BJ (cell line): ENCODE results near the gene SELENOI. TPM values are rescaled to one million over a fixed set of nuclear protein-coding genes. Genes with fewer than 3 reads are reported as not detected.
A peak's percentile ranks its signal among the peaks of the same experiment; 100 is the strongest.

Experiments used
- CTCF ChIA-PET: fragments of 350-600 bp; formaldehyde crosslinking; extraction: SDS; loops from one replicate; lab custom pipeline; 2021; ENCODE audit warnings: antibody characterized with exemption, inconsistent platforms; lab: Yijun Ruan, JAX
- POLR2A ChIA-PET: fragments of 300-600 bp; sonication (Branson Sonifier 250); formaldehyde crosslinking; extraction: SDS; loops from one replicate; lab custom pipeline; 2021; ENCODE audit warnings: antibody characterized with exemption; lab: Charles Lee
- DNase-seq: peaks from one replicate; pipeline ENCODE4 v3.0.0-alpha.2; 2011; ENCODE audit warnings: low read depth
- H3K27me3 ChIP-seq: 2 replicates; pipeline ENCODE4 v1.6.0; 2011; ENCODE audit warnings: low read length; ENCODE audit not compliant: control insufficient read depth, insufficient read depth
- H3K36me3 ChIP-seq: 2 replicates; pipeline ENCODE4 v1.5.1; 2011; ENCODE audit warnings: low read length; ENCODE audit not compliant: control insufficient read depth, insufficient read depth
- H3K4me3 ChIP-seq: 2 replicates; pipeline ENCODE4 v1.5.1; 2011; ENCODE audit warnings: low read depth, mild to moderate bottlenecking, control low read depth, low read length
- polyA plus RNA-seq: library from polyadenylated mRNA; depleted of rRNA; stranded (reverse); fragments of >200 nt; gene quantifications from 2 replicates; pipeline ENCODE4 v1.2.3, GENCODE V29; 2011
- TF ChIP-seq, protein P1 (sequence below): IDR thresholded peaks from 2 replicates; pipeline ENCODE4 v1.5.1; 2011; ENCODE audit warnings: low read depth, mild to moderate bottlenecking, control low read depth, inconsistent platforms, low read length, moderate library complexity; ENCODE audit not compliant: insufficient read depth

The SELENOI gene
- polyA plus RNA-seq, 1 experiment: 9.5 TPM

- ChIA-PET POLR2A (no interaction called here), CTCF (no interaction called here)
- Histone ChIP-seq H3K36me3 (no peaks in the 10 kb centered on the region; the same call in 1 of the 2 replicates), H3K27me3 (no peaks in the 10 kb centered on the region), H3K4me3 (no peak overlapping the region)
- DNase-seq: no peak
- TF ChIP-seq, protein P1, sequence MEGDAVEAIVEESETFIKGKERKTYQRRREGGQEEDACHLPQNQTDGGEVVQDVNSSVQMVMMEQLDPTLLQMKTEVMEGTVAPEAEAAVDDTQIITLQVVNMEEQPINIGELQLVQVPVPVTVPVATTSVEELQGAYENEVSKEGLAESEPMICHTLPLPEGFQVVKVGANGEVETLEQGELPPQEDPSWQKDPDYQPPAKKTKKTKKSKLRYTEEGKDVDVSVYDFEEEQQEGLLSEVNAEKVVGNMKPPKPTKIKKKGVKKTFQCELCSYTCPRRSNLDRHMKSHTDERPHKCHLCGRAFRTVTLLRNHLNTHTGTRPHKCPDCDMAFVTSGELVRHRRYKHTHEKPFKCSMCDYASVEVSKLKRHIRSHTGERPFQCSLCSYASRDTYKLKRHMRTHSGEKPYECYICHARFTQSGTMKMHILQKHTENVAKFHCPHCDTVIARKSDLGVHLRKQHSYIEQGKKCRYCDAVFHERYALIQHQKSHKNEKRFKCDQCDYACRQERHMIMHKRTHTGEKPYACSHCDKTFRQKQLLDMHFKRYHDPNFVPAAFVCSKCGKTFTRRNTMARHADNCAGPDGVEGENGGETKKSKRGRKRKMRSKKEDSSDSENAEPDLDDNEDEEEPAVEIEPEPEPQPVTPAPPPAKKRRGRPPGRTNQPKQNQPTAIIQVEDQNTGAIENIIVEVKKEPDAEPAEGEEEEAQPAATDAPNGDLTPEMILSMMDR: no peak
Observed at GRCh38 chr2:26395394-26395793, 49.5 kb downstream of the SELENOI start.

DNA sequence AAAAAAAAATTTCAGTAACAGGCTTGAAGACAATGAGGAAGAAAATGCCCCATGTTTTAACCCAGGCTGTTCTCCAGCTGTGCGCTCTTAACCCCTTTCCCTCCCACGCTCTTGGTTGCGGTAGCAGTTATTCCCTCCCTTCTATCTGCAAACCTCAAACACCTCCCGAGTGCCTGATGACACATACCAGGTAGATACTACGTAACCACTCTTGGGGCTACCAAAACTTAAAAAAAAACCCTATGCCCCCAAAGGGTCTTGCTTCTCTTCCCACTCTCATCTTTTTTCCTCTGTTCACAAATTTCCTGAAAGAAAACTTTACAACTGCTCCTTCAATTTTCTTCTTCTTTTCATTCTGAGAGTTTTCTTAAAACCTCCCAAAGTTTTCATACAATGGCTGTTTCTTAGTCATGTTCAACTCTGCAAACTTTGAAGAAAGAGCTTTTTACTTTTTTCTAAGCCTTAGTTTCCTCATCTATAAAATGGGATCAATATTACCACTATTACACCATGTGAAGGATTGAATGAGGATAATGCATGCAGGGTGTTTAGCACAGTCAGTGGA is 50.9 kb downstream of the SELENOI start:
- POLR2A ChIA-PET: no interaction called here
- no peak for DNase-seq
- CTCF ChIA-PET: no interaction called here
- TF ChIP-seq, protein P1: no peak
- Histone ChIP-seq H3K27me3 (no peaks in the 10 kb centered on the region), H3K4me3 (no peak overlapping the region), H3K36me3 (no peaks in the 10 kb centered on the region; the same call in 1 of the 2 replicates)

- ChIA-PET CTCF (no interaction called here), POLR2A (no interaction called here)
- DNase-seq: no peak
- no peak overlapping the region for H3K4me3 ChIP-seq
- H3K27me3 ChIP-seq: no peaks in the 10 kb centered on the region
- TF ChIP-seq, protein P1: no peak
- no peaks in the 10 kb centered on the region for H3K36me3 ChIP-seq
Observed at GRCh38 chr2:26399771-26400376, 53.9 kb downstream of the SELENOI start.

GRCh38 chr2:26400723-26401122 is 54.8 kb downstream of the SELENOI start:
- CTCF ChIA-PET: interaction anchor here (1.6 kb wide), 1 partner anchor 8 kb away, joined by 4 read pairs; no protein-coding TSS in a partner anchor
- POLR2A ChIA-PET: no interaction called here
- TF ChIP-seq, protein P1: no peak

DNA sequence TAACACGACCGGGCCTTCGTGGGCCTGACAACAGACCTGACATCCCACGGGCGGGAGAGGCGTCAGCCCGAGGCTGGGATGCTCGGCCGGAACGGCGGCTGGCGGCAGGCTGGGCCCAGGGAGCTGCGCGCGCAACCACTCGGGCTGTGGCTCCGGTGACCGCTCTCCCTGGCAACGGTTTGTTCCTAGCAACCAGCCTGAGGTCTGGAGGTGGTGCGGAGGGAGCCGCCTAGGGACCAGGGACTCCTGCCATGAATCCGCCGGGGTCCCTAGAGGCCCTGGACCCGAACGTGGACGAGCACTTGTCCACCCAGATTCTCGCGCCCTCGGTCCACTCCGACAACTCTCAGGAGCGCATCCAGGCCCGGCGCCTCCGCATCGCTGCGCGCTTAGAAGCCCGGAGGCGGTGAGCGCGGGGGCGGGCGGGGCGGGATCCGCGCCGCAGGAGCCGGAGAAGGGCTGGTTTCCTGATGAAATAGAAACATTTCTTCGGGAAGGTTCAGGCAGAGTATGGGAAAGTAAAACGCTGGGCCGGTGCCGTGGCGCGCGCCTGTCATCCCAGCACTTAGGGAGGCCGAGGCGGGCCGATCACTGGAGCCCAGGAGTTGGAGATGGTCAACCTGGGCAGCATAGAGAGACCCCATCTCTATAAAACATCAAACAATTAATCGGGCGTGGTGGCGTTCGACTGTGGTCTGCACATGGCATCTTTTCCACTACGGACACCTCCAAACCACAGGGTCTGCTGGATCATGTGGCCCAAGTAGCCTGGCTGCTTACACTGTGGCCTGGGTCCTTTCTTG is 56.0 kb downstream of the SELENOI start, which contains the start of gene DRC1:
Gene DRC1, plus strand, starts transcription at position 182 of the 803 bp plus-strand sequence. Its CDS starts 70 bp downstream, at position 252.
- TF ChIP-seq, protein P1: no peak
- ChIA-PET CTCF (interaction anchor here (0.7 to 1.6 kb wide), 2 partner anchors 10 to 11 kb away, joined by 3 to 4 read pairs; no protein-coding TSS in a partner anchor), POLR2A (no interaction called here)
- Histone ChIP-seq H3K4me3 (peak within 1 kb of the TSS; percentile 51), H3K36me3 (no peaks in the 10 kb centered on the region), H3K27me3 (no peaks in the 10 kb centered on the region)
- peak; percentile 23 for DNase-seq

More at GRCh38 chr2:26400723-26401122, 54.8 kb downstream of the SELENOI start:
- no peak for DNase-seq
- Histone ChIP-seq H3K4me3 (no peak overlapping the region), H3K27me3 (no peaks in the 10 kb centered on the region), H3K36me3 (no peaks in the 10 kb centered on the region)
